Duodenal mucosa (tissue), 2 donors: ENCODE results near the gene VGLL4.

Experiments used
- H3K27ac ChIP-seq: one replicate; pipeline ENCODE4 v1.7.0; 2013; ENCODE audit warnings: low read depth, low read length
- H3K27me3 ChIP-seq, 2 donors: one replicate each; pipeline ENCODE4 v1.7.0; 2013; ENCODE audit warnings: low read length in 2 of 2, control low read depth in 1 of 2; ENCODE audit not compliant: insufficient read depth in 2 of 2, control insufficient read depth in 1 of 2
- H3K36me3 ChIP-seq, 2 donors: one replicate each; pipeline ENCODE4 v1.7.0; 2013; ENCODE audit warnings: low read length in 2 of 2, control low read depth in 1 of 2; ENCODE audit not compliant: insufficient read depth in 2 of 2, control insufficient read depth in 1 of 2
- H3K4me1 ChIP-seq, 2 donors: one replicate each; pipeline ENCODE4 v1.7.0; 2013; ENCODE audit warnings: low read length in 2 of 2, control low read depth in 1 of 2; ENCODE audit not compliant: insufficient read depth in 2 of 2, control insufficient read depth in 1 of 2
- H3K4me3 ChIP-seq, 2 donors: one replicate each; pipeline ENCODE4 v1.7.0; 2013; ENCODE audit warnings: low read length in 2 of 2, low read depth in 1 of 2
- H3K9ac ChIP-seq, 2 donors: one replicate each; pipeline ENCODE4 v1.7.0; 2013; ENCODE audit warnings: low read length in 2 of 2, low read depth in 1 of 2
- H3K9me3 ChIP-seq, 2 donors: one replicate each; pipeline ENCODE4 v1.7.0; 2013; ENCODE audit warnings: low read length in 2 of 2, control low read depth in 1 of 2; ENCODE audit not compliant: control insufficient read depth in 1 of 2

VGLL4 gene

DNA sequence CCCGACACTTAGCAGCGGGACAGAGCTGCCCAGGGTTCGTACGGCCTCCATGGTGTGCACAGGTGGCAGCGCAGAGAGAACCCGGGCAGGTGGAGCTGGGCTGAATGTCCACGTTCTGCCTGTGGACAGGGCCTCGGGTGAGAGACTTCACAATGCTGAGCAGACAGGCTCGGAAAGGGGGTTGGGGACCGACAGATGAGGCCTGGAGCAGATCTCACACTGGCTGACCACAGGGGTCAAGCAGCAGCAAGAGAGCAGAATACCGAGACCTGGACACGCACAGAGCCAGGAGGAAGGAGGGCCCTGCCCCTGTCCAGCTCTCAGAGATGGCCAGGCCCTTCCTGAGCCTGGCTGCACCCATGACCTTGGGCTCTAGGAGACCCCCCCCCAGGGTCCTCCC is 83.0 kb downstream of the VGLL4 start:
- peaks cover 26 to 69% of the 10 kb centered on the region in 2 donors for H3K36me3 ChIP-seq
- no peak overlapping the region for H3K27ac ChIP-seq
- H3K9me3 ChIP-seq: no peaks in the 10 kb centered on the region
- H3K4me3 ChIP-seq: no peak overlapping the region
- H3K4me1 ChIP-seq: peaks cover 15 to 21% of the 10 kb centered on the region in 2 donors
- no peaks in the 10 kb centered on the region for H3K27me3 ChIP-seq
- H3K9ac ChIP-seq: no peak overlapping the region

DNA sequence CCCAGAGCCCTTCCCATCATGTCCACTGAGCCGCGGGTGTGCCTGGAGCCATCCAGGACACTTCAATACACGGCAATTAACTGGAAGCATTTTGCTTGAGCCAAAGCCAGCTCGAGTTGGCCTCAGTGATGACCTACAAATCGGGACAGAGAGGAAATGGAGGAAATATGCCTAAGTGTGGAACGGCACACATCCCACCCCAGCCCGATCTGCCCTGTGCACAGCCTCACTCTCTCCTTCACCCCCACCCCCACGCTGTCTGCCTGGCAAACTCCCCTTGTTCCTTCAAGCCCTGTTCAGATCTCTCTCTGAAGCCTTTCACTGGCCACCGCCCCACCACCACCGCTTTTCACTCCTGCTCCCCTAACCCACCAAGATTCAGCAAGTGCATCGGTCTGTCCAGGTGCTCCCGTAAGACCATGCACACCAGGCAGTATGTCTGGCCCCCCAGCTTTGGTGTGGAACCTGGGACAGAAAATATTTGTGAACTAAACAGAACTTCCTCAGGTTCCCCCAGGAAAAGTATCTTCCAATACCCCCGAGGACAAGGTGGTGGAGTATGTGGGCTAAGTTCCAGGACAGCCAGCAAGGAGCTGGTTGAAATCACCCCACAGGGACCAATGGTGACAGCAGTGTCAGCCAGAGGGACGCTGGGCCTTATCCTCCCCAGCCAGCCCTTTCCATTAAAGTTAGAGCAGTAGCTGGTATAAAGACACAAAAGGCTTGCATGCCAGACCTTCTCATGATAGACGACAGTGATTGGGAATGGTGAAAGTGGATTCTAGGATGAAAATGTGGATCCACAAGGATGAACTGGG is 83.7 kb downstream of the VGLL4 start:
- no peak overlapping the region for H3K27ac ChIP-seq

DNA sequence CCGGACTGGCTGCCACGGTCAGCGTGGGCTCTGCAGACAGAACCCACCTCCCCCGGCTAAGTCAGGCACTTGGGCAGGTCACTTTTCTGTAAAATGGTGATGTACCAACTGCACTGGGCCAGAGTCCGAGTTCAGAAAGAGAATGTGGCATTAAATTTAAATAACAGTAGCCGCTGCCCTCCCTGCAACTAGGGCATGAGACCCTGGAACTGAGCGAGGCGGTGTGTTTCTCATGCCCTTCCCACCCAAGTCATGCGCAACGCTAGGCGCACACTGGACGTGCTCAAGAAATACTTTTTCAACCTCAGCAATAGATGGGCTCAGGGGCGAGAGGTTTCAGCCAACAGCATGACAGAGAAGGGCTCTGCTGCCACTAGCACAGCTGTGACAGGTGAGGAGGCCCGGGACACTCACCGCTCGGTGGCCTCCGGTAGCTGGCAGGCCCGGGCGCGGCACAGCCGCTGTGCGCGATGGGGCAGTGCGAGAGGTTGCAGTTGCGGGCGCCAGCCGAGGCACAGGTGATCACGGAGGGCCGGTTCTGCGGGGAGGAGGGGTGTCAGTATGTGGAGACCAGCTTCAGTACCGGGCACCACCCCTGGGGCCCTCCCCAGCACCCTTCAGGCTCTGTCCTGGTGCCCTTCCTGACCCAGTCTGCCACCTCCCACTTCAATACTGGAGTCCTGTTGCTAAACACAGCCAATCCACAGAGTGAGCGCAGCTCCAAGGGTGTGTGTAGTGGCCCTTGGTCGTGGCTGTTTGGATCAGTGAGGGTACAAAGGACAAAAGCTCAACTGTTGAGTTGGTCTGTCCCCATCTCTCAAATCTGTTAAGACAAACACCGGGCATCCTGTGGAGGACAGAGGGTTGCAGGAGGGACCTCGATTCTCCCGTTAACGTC is 84.5 kb downstream of the VGLL4 start:
- Histone ChIP-seq H3K27ac (no peak overlapping the region), H3K4me3 (no peak overlapping the region), H3K4me1 (peaks cover 15 to 21% of the 10 kb centered on the region in 2 donors), H3K9ac (no peak overlapping the region), H3K36me3 (peaks cover 36 to 74% of the 10 kb centered on the region in 2 donors), H3K27me3 (no peaks in the 10 kb centered on the region), H3K9me3 (no peaks in the 10 kb centered on the region)

More for the DNA sequence above, 83.7 kb downstream of the VGLL4 start:
- no peaks in the 10 kb centered on the region for H3K27me3 ChIP-seq
- no peak overlapping the region for H3K4me3 ChIP-seq
- peaks cover 31 to 69% of the 10 kb centered on the region in 2 donors for H3K36me3 ChIP-seq
- H3K9me3 ChIP-seq: no peaks in the 10 kb centered on the region
- H3K9ac ChIP-seq: no peak overlapping the region
- peaks cover 15 to 21% of the 10 kb centered on the region in 2 donors for H3K4me1 ChIP-seq

DNA sequence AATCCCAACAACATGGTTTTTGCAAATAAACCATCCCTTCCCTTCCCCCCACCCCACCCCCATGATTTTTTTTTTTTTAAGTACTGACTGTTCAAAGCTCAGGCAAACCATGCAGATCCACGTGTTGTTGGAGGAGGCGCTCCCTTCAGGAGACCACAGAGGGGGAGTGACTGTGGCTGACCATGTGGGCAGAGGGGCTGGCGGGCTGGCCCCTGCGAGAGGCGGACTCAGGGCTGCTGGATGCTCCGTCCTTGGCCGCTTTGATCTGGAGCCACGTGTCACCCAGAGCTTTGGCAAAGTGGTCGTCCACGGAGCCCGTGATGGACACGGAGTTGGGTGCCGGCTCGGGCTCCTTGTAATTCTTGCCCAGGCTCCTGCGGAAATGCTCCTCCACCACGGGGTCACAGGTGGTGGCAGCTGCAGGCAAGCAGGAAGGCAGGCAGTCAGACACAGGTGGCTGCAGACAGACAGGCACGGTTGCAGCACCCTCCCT is 85.3 kb downstream of the VGLL4 start:
- Histone ChIP-seq H3K4me1 (peaks cover 15 to 28% of the 10 kb centered on the region in 2 donors), H3K9ac (no peak overlapping the region), H3K4me3 (no peak overlapping the region), H3K9me3 (no peaks in the 10 kb centered on the region), H3K27me3 (no peaks in the 10 kb centered on the region), H3K36me3 (peaks cover 32 to 75% of the 10 kb centered on the region in 2 donors), H3K27ac (no peak overlapping the region)

DNA sequence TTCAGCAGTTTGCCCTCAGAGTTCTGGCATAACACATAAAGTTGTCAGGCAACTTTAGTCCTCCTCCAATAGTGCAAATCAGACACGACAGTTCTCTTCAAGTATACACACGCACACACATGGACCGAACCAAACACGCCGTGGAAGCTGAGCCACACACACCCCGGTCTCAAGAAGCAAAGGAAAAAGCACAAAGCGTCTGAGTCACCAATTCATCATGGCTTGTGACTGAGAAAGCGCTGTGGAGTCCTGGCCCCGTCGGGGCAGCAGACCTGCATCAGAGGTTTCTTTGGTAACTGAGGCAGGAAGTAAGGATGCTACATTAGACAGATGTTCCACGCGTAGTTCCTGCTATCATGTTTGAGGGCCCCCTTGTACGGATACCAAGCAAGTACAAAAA is 85.7 kb downstream of the VGLL4 start:
- peaks cover 15 to 29% of the 10 kb centered on the region in 2 donors for H3K4me1 ChIP-seq
- peaks cover 27 to 75% of the 10 kb centered on the region in 2 donors for H3K36me3 ChIP-seq
- H3K27ac ChIP-seq: no peak overlapping the region
- no peak overlapping the region for H3K4me3 ChIP-seq
- H3K27me3 ChIP-seq: no peaks in the 10 kb centered on the region
- no peak overlapping the region for H3K9ac ChIP-seq
- no peaks in the 10 kb centered on the region for H3K9me3 ChIP-seq

DNA sequence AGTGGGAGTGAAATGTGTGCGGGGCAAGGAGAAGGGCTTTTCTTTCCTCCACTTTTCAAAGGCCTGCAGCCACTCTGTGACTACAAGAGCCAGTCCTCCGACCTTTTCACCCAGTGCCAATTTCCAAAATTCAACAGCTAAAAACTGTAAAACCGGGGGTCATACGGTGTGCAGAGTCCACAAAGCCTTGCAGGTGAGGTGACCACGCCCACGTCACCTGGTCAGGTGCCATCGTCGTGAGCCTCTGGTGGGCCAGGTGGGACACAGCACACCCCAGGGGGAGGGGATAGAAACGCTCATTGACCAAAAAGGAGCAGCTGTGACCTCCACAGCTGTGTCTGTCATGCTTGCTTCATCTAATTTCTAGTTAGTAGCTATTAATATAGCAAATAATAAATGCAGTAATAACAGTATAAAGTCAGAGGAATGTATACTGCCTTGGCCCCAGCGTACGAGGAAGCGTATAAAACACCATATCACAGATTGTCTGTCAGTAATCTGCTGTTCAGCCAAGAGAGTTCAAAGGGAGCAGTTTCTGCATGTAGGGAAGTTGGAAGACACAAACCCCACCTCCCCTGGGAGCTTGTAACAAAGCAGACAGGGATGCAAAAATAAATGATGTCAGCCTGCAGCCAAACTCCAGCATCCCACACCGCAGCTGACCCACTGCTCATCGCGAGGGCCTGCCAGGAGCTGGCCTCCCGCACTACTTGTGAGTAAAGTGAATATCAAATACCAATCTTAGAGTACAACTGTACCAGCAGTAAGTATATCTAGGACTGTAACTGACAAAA is 86.7 kb downstream of the VGLL4 start:
- Histone ChIP-seq H3K9ac (no peak overlapping the region), H3K27ac (no peak overlapping the region)

DNA sequence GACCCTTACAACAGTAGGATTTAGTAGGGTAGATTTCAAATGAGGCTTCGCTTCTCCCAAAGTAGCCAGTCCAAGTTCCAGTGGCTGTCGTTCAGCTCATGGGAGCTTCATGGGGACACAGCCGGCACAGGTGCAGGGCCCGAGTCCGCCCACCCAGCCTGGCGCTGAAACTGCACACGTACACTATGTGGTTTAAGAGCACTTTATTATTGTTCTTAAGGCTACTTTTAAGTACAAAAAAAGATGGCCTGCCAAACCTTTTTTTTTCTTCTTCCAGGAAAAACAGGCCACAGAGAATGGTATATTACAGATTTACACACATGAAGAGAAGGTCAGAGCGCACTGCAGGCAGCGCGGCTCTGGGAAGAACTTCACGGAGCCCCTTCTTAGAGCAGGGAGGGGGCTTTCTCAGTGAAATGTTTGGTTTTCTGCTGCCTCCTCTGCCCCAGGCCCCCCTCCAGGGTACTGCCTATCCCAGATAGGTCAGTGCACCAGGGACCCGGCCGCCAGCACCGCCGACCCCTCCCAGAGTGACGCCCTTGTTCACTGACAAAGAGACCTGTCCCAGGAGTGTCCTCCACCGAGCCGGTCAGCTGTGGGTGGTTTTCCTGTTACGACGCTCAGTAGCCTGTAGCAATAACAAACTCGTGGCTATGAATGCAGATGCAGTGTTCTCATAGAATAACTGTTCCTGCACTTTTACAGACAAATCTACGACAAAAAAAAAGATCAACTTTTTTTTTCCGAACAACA is 87.7 kb downstream of the VGLL4 start:
- Histone ChIP-seq H3K4me3 (no peak overlapping the region), H3K4me1 (peaks cover 15 to 29% of the 10 kb centered on the region in 2 donors), H3K36me3 (peaks cover 25 to 63% of the 10 kb centered on the region in 2 donors), H3K27ac (no peak overlapping the region), H3K9ac (no peak overlapping the region), H3K27me3 (no peaks in the 10 kb centered on the region), H3K9me3 (no peaks in the 10 kb centered on the region)

More for the DNA sequence above, 86.7 kb downstream of the VGLL4 start:
- peaks cover 15 to 29% of the 10 kb centered on the region in 2 donors for H3K4me1 ChIP-seq
- H3K36me3 ChIP-seq: peaks cover 25 to 69% of the 10 kb centered on the region in 2 donors
- H3K9me3 ChIP-seq: no peaks in the 10 kb centered on the region
- no peak overlapping the region for H3K4me3 ChIP-seq
- no peaks in the 10 kb centered on the region for H3K27me3 ChIP-seq

DNA sequence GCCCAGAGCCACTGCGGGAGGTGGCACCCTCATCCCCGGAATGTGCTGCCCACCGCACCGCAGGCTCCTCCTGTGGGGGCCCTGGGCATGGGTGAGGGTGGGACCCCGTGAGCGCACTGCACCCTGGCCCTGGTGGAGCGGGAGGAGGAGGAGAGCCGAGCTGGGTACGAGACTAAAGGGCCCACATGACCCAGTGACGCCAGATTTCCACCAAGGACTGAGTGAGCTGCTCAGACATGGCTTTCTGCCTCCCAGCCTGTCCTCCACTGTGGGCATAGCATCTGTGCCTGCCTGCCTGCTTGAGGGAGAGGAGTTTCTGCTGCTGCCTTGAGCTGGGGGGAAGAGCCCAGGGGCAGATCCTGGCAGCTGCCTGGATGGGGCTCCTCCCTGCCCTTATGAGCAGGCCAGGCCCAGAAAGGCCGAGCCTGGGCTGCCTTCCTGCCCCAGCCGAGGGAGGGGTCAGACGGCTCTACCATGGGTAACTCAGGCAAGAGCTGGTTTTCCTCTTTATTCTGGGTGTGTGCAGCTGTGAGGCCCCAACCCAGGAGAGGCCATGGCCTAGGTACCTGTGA is 88.4 kb downstream of the VGLL4 start:
- peaks cover 25 to 57% of the 10 kb centered on the region in 2 donors for H3K36me3 ChIP-seq
- no peak overlapping the region for H3K4me3 ChIP-seq
- H3K27ac ChIP-seq: no peak overlapping the region
- no peaks in the 10 kb centered on the region for H3K27me3 ChIP-seq
- H3K9ac ChIP-seq: no peak overlapping the region
- H3K4me1 ChIP-seq: peaks cover 15 to 24% of the 10 kb centered on the region in 2 donors
- no peaks in the 10 kb centered on the region for H3K9me3 ChIP-seq

DNA sequence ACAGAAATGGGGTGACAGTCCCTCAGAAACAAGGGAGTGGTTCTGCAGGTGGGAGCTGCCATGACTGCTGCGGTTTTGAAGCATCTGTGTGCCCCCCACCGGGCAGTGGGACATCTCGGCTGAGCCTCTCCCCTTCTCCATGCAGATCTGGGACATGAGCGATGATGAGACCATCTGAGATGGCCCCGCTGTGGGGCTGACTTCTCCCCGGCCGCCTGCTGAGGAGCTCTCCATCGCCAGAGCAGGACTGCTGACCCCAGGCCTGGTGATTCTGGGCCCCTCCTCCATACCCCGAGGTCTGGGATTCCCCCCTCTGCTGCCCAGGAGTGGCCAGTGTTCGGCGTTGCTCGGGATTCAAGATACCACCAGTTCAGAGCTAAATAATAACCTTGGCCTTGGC is 89.0 kb downstream of the VGLL4 start:
- H3K27ac ChIP-seq: no peak overlapping the region
- H3K4me1 ChIP-seq: peaks cover 11 to 18% of the 10 kb centered on the region in 2 donors
- H3K36me3 ChIP-seq: peaks cover 25 to 52% of the 10 kb centered on the region in 2 donors

More for the DNA sequence above, 89.0 kb downstream of the VGLL4 start:
- Histone ChIP-seq H3K27me3 (no peaks in the 10 kb centered on the region), H3K9ac (no peak overlapping the region), H3K4me3 (no peak overlapping the region), H3K9me3 (no peaks in the 10 kb centered on the region)
